ENCODE measurements around the gene MOXD1. TPM values are rescaled to one million over a fixed set of nuclear protein-coding genes. Genes with fewer than 3 reads are reported as not detected.
A peak's percentile ranks its signal among the peaks of the same experiment; 100 is the strongest.

Gene MOXD1
- total RNA-seq, 1 donor from 2014 or later, result 4.8 TPM

DNA sequence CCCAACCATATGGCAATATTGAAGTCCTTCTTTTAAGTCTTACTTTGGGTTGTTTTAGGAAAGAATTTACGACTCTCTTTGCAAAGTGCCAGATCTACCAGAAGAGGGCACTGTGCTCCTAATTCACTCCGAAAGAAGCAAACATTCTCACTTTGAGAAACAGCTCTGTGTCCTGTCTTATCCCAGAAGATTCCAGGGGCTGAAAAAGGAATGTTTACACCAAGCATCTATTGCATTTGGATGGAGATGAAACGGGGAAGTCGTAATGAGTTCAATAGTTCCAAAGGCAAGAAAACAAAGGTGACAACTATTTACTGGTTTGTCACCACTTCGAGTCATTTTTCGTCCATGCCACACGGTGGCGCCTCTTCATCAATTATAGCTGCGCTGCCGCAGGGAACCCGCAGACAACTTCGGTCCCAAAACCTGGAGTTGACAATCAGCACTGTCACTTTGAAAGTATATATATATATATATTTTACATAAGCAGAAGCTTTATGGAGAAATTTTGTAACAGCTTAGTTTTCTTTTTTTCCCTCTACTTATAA, 121.6 kb downstream of the MOXD1 start:
- H3K79me2 ChIP-seq (ENCODE audit: low read depth), result no peaks in the 10 kb centered on the region
- TF ChIP-seq, protein P1, sequence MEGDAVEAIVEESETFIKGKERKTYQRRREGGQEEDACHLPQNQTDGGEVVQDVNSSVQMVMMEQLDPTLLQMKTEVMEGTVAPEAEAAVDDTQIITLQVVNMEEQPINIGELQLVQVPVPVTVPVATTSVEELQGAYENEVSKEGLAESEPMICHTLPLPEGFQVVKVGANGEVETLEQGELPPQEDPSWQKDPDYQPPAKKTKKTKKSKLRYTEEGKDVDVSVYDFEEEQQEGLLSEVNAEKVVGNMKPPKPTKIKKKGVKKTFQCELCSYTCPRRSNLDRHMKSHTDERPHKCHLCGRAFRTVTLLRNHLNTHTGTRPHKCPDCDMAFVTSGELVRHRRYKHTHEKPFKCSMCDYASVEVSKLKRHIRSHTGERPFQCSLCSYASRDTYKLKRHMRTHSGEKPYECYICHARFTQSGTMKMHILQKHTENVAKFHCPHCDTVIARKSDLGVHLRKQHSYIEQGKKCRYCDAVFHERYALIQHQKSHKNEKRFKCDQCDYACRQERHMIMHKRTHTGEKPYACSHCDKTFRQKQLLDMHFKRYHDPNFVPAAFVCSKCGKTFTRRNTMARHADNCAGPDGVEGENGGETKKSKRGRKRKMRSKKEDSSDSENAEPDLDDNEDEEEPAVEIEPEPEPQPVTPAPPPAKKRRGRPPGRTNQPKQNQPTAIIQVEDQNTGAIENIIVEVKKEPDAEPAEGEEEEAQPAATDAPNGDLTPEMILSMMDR (IDR thresholded peaks at IDR 0.05), result peak; percentile 98
- no peak for TF ChIP-seq EZH2phosphoT487 (IDR thresholded peaks at IDR 0.05)
- peak; percentile 88 for DNase-seq (ENCODE audit: low spot score)
- H3K27ac Mint-ChIP-seq, result peak overlapping the region; percentile 93
- no peaks in the 10 kb centered on the region for H3K36me3 Mint-ChIP-seq
- no peak overlapping the region for H3K9ac ChIP-seq
- H3K4me2 ChIP-seq, result peak overlapping the region; percentile 80
- peak overlapping the region; percentile 100 for H2AFZ ChIP-seq (replicated peaks)
- H3K4me3 ChIP-seq, result peak overlapping the region; percentile 58
- H3K4me1 Mint-ChIP-seq, result no peaks in the 10 kb centered on the region
- no peaks in the 10 kb centered on the region for H3K9me3 Mint-ChIP-seq
- no peaks in the 10 kb centered on the region for H3K36me3 ChIP-seq
- no peaks in the 10 kb centered on the region for H3K27me3 ChIP-seq
- no peaks in the 10 kb centered on the region for H3K9me3 ChIP-seq (ENCODE audit: low read depth)
- H3F3A ChIP-seq (ENCODE audit: low read depth), result no peaks in the 10 kb centered on the region
- peaks cover 5% of the 10 kb centered on the region for H3K4me1 ChIP-seq
- H3K27ac ChIP-seq, result no peak overlapping the region
- H3K27me3 Mint-ChIP-seq (ENCODE audit: insufficient read depth, low read depth), result peaks cover 3% of the 10 kb centered on the region
- H3K4me3 Mint-ChIP-seq, result peak overlapping the region; percentile 84
- no peaks in the 10 kb centered on the region for H4K20me1 ChIP-seq (ENCODE audit: low read depth)

- no peak overlapping the region for H2AFZ ChIP-seq (replicated peaks)
- Mint-ChIP-seq H3K36me3 (no peaks in the 10 kb centered on the region), H3K27me3 (ENCODE audit: insufficient read depth, low read depth) (peaks cover 3% of the 10 kb centered on the region), H3K4me3 (no peak overlapping the region), H3K4me1 (peaks cover 15% of the 10 kb centered on the region), H3K27ac (peak overlapping the region; percentile 62), H3K9me3 (no peaks in the 10 kb centered on the region)
- no peak for DNase-seq (ENCODE audit: low spot score)
- no peaks in the 10 kb centered on the region for H4K20me1 ChIP-seq (ENCODE audit: low read depth)
- H3F3A ChIP-seq (ENCODE audit: low read depth), result no peaks in the 10 kb centered on the region
- H3K27me3 ChIP-seq, result no peaks in the 10 kb centered on the region
- no peaks in the 10 kb centered on the region for H3K36me3 ChIP-seq
- no peak overlapping the region for H3K4me2 ChIP-seq
- peaks cover 4% of the 10 kb centered on the region for H3K4me1 ChIP-seq
- H3K4me3 ChIP-seq, result no peak overlapping the region
- H3K27ac ChIP-seq, result no peak overlapping the region
- no peaks in the 10 kb centered on the region for H3K79me2 ChIP-seq (ENCODE audit: low read depth)
- TF ChIP-seq EZH2phosphoT487 (IDR thresholded peaks at IDR 0.05) (no peak), EZH2 (IDR thresholded peaks at IDR 0.05) (no peak)
- TF ChIP-seq, protein P1 (IDR thresholded peaks at IDR 0.05), result no peak
- H3K9me3 ChIP-seq (ENCODE audit: low read depth), result no peaks in the 10 kb centered on the region
- no peak overlapping the region for H3K9ac ChIP-seq
Observed at GRCh38 chr6:132275066-132275970, 126.0 kb downstream of the MOXD1 start.

DNA sequence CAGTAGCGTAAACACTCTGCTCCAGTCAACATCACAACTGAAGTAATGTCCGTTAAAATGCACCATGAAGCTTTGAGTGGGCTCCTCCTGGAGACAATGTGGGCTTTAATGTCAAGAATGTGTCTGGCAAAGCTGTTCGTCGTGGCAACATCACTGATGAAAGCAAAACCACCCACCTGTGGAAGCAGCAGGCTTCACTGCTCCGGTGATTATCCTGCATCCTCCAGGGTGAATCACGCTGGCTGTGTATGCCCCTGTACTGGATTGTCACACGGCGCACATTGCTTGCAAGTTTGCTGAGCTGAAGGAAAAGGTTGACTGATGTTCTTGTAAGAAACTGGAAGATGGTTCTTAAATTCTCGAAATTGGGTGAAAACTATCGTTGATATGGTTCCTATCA, 128.5 kb downstream of the MOXD1 start:
- Histone ChIP-seq H3K36me3 (no peaks in the 10 kb centered on the region), H3K9ac (no peak overlapping the region), H4K20me1 (ENCODE audit: low read depth) (no peaks in the 10 kb centered on the region), H3K27me3 (no peaks in the 10 kb centered on the region), H3K4me3 (no peak overlapping the region), H2AFZ (replicated peaks) (no peak overlapping the region), H3K4me2 (no peak overlapping the region), H3K9me3 (ENCODE audit: low read depth) (no peaks in the 10 kb centered on the region), H3K79me2 (ENCODE audit: low read depth) (no peaks in the 10 kb centered on the region), H3F3A (ENCODE audit: low read depth) (no peaks in the 10 kb centered on the region), H3K27ac (no peak overlapping the region), H3K4me1 (no peaks in the 10 kb centered on the region)
- H3K4me1 Mint-ChIP-seq, result peaks cover 15% of the 10 kb centered on the region
- DNase-seq (ENCODE audit: low spot score), result no peak
- H3K27ac Mint-ChIP-seq, result no peak overlapping the region
- H3K27me3 Mint-ChIP-seq (ENCODE audit: insufficient read depth, low read depth), result peaks cover 3% of the 10 kb centered on the region
- TF ChIP-seq, protein P1 (IDR thresholded peaks at IDR 0.05), result no peak
- TF ChIP-seq EZH2 (IDR thresholded peaks at IDR 0.05) (no peak), EZH2phosphoT487 (IDR thresholded peaks at IDR 0.05) (no peak)
- no peaks in the 10 kb centered on the region for H3K9me3 Mint-ChIP-seq
- no peaks in the 10 kb centered on the region for H3K36me3 Mint-ChIP-seq
- H3K4me3 Mint-ChIP-seq, result no peak overlapping the region
